ENCODE results near the gene ME1.
"Not testable (repeated sequence)": the region's sequence is repeated elsewhere in the genome, so short reads cannot be mapped to it uniquely, and the experiment has no call there.

The ME1 gene

DNA sequence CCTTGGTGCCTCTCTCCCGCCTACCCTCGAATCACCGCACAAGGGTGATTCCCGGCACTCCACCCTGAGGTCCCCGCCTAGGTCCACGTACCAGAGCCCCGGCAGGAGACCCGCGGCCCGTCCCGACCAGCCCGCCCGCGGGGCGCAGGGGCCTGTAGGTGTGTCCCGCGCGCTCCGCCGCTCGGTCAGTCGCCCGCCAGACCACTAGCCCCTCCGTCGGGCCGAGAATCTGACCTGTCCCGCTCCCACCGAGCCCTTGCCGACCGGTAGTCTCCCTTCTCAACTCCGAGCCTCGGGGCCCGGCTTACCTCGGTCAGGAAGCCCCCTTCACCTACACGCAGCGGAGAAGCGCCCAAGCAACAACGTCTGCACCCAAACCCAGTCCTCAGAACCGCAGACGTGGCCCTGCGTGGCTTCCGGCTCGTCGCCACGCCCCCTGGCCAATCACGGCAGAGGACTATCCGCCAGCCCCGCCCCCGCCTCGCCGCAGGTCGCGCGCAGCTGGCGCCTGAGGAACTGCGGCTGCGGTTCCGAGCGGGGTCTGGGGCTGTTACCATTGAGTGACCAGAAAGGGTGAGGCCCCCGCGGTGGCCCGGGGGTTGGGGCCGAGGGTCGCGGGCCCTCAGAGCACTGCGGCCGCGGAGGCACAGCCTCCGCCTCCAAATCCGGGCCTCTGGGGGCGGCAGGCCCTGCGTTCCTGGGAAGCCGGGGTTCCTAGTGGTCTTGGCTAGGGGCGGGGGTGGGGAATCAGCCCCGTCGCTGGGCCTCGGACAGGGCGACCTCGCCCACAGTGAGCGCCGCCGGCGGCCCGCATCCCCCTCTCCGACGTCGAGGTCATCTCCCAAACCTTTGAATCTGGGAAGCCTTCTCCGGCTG lies 237.7 kb downstream of the ME1 start, which contains the start of the genes PGM3 and RWDD2A:
Gene PGM3 (minus strand): TSS at position 395 of the 876 bp plus-strand sequence. CDS start 2,253 bp downstream, outside the sequence.
Gene RWDD2A (plus strand): TSS at position 487 of the 876 bp plus-strand sequence. CDS start 1,095 bp downstream, outside the sequence.
- DNase-seq (ENCODE audit: low read depth in 2 of 2, low spot score in 1 of 2), result peak; percentile 74 to 75

DNA sequence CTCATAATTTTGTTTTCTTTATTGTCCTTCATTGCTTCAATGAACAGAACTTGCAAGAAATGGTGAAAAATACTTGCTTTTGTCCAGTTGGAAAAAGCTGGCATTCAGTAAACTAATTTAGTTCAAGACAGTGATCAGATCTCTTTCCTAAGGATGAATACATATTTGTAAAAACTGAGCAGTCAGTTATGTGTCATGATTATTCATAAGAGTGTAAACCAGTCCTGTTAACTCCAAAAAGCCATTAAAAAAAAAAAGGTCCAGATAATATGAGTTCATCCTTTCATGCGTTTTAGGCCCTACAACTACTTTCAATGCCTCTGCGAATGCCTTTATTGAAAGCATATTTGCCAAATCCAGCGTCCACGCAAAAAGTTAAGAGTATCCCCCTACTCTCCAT lies 238.4 kb downstream of the ME1 start:
- DNase-seq (ENCODE audit: low read depth in 2 of 2, low spot score in 1 of 2), result no peak

DNA sequence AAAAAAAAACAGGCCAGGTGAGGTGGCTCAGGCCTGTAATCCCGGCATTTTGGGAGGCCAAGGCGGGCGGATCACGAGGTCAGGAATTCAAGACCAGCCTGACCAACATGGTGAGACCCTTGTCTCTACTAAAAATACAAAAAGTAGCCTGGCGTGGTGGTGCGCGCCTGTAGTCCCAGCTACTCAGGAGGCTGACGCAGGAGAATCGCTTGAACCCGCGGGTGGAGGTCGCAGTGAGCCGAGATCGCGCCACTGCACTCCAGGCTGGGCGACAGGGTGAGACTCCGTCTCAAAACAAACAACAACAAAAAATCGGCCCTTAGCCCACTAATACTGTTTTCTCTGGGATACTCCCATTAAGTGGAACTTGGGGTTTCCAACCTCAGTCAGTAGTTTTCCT lies 238.9 kb downstream of the ME1 start:
- not testable (repeated sequence) for DNase-seq (ENCODE audit: low read depth in 2 of 2, low spot score in 1 of 2)

DNA sequence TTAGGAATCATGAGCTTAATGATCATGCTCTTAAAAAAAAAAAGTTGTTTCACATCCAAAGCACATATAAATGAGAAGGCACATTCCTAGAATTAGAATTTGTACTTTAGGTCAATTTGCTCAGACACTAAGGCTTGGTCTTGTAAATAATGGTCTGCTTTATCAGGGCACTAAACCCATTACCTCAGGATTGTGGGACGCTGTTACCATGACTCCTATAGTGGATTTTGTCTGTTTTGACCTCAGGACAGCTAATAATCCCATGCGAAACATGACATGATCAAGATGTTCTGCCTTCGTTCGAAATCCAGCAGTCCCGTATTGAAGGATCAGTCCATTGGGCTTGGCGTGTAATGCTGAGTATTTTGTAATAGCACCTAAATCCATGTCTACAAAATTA lies 240.2 kb downstream of the ME1 start:
- no peak for DNase-seq (ENCODE audit: low read depth in 2 of 2, low spot score in 1 of 2)

DNA sequence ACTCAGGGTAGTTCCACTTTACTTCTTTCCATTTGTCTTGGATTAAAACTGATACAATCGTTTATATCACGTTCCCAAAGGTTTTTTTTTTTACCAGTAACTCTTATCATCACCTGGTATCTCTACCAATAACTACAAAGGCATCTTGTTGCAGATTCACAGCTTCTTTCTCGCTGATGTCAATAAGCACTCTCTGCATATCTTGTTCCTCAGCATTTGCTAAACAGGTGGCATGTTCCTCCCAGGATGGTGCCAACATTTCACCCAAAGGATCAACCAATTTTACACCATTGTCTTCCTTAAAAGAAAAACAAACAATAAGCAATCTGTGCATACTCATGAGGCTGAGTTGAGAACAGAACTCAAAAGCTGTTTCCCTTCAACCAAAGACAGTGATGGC lies 242.3 kb downstream of the ME1 start:
- DNase-seq (ENCODE audit: low read depth in 2 of 2, low spot score in 1 of 2), result no peak

DNA sequence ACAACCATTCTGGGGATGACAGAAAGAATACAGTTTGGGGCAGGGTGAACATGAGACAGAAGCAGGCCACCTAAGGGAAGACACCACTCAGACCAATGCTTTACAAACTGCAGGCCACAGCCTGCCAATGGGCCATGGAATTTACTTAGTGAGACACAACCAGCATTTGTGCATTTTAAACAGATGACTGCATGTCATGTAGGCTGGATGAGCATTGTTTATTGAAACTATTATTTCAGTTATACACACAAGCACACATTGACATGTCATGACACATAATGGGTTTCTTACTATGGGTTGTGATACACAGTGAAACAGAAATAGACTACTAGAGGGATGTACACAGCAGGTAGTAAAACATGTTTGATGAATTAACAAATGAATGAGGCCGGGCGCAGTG lies 245.8 kb downstream of the ME1 start:
- no peak for DNase-seq (ENCODE audit: low read depth in 2 of 2, low spot score in 1 of 2)

DNA sequence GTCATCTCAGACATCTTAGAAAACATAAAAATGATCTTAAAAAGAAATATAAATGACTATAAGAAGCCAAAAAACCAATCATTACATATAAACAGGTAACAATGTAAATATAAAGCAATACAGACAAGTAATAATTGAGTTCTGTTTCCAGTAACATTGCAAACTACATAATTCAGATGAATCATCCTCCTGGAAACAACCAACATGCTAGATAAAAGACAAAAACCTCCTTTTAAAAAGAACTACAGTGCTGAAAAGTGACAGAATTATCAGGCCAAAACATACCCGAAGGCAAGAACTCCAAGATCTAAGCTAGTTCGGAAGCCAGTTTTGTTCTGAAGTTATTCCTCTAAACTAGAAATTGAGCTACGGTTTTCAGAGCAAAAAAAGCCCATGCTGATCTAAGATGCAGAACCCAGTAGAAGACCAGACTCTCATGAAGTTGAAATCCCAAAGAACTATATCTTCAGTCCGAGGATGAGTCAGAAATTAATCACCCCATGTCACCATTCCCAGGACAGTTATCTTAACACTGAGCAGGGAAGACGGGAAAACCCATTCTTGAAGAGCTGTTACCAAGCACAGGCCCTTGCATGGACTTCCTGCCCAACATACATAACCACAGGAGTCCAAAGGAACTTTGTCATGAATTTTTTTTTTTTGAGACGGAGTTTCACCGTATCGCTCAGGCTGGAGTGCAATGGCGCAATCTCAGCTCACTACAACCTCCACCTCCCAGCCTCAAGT lies 247.6 kb downstream of the ME1 start:
- no peak for DNase-seq (ENCODE audit: low read depth in 2 of 2, low spot score in 1 of 2)

DNA sequence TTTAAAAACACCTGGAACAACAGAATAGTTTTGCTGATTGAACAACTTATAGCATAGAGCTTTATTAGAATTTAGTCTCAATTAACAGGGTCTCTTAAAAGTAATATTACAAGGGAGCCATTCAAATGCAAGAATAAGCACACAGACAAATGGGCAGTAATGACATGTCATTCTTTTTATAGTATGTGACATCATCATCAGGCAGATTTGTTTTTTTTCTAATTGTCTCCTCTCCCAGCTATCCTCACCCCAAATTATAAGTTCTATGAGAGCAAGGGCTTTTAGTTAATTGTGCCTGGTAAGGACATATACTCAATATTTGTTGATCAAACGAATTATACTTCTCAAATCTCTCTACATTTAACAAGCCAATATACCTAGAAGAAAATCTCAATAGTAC lies 248.7 kb downstream of the ME1 start:
- DNase-seq (ENCODE audit: low read depth in 2 of 2, low spot score in 1 of 2), result no peak

DNA sequence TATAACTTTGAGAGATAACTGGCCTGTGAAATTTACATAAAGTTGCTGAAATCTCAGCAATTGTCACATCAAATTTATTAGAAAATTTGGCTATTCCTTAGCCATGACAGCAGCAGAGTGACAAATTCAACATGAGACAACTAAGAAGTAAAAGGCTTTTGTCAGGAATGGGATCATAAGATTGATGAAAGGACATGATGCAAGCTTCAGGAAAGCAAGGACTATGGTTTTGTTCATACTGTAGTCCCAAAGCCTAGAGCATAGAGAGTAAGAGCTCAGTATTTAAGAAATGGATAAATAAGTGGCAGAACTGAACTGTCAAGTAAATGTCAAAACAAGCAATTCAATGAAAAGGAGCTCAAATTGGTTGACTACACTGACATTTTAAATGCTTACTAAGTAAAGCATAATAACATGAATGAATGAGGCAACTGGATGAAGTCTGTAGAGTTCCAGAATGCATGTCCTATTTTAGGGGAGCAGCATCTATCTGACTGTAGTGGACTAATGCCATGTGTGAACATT lies 250.4 kb downstream of the ME1 start:
- no peak for DNase-seq (ENCODE audit: low read depth in 2 of 2, low spot score in 1 of 2)

DNA sequence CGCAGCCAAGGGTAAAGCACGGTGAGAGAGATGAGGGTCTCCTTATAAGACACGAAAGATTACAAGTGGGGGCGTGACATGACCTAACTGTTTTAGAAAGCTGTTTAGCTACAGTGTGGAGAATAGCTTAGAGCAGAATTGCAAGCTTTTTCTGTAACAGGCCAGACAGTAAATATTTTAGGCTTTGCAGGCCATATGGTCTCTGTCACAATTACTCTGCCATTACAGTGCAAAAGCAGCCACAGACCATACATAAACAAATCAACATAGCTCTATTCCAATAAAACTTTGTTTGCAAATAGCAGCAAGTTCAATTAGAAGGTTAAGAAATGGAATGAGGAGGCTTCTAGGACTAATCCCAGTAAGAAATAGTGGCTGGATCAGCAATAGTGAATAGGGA lies 254.6 kb downstream of the ME1 start:
- DNase-seq (ENCODE audit: low read depth in 2 of 2, low spot score in 1 of 2), result no peak

DNA sequence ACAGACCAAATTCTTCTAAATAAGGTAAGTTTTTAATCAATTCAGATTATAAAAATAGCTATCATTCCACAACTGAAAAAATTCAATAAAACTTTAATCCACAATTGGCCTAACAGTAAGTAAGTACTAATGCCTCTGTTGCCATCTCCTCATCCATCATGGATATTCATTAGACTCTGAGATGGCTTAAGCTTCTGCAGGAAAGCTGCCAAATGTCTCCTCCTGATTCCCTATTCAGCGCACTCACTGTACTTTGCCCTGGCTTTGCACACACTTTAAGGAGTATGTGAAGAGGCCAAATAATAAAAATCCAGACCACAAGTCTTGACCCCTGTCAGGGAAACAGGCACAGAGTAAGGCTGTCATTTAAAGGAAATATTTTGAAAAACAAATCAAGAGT lies 261.3 kb downstream of the ME1 start:
- DNase-seq (ENCODE audit: low read depth in 2 of 2, low spot score in 1 of 2), result no peak

DNA sequence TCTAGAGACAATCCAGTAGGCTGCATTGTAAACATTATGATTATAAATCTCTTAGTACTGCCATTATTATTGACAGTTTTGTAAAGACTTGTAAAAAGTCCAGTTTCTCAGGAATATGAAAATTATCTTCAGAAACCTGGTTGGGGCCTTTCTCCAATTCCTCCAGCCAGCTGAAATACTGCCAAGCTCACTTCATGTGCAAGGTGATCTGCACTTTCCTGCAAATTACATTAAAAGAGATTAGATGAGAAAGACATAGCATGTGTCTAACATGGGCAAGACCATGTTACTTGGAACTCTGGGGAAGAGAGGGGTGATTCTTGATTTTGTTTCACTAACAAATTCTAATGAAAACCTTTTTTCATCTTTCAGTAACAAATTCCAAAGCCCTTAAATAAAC lies 261.7 kb downstream of the ME1 start:
- no peak for DNase-seq (ENCODE audit: low read depth in 2 of 2, low spot score in 1 of 2)

DNA sequence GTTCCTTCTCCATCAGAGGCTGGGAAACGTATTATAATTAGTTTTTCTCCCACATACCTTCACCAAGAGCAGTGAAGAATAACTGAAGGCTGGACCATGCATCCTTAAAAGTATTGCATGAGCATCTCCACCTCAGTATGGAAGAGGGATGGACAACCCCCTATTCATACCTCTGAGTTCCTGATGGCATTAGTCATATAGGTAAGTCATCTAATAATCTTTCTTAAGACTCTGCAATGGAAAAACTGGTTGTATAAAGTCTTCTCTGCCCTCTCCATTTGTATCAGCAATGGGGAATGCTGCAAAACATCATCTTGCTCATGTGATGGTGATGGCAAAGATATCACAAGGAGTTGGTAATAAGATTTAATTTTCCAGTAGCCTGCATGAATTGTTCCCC lies 262.3 kb downstream of the ME1 start:
- no peak for DNase-seq (ENCODE audit: low read depth in 2 of 2, low spot score in 1 of 2)

DNA sequence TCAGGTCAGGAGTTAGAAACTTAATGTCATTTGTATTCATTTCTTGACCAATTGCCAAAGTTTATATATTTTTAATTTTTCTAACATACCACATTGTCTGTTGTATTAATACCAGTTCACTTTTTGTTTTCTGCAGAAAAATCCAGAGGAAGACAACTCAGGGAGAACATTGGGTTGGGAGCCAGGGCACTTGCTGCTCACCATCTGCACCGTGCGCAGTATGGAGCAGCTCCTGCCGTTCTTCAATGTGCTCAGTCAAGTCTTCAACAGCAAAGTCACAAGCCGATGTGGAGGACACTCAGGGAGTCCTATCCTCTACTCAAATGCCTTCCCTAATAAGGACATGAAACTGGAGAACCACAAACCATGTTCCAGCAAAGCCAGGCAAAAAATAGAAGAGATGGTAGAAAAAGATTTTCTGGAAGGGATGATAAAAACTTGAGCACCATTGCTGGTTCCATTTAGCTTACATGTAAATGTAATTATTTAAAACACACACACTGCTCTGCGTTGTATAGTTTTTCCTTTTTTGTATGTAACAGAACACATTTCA lies 263.0 kb downstream of the ME1 start:
- DNase-seq (ENCODE audit: low read depth in 2 of 2, low spot score in 1 of 2), result no peak
